HFFc6 (cell line): ENCODE data around the gene SMIM7. TPM values are rescaled to one million over a fixed set of nuclear protein-coding genes. Genes with fewer than 3 reads are reported as not detected.

ENCODE experiments used
- DNase-seq: peaks from one replicate; pipeline ENCODE4 v3.0.0-alpha.2; 2018
- H3K27ac Mint-ChIP-seq: 2 replicates; pipeline ENCODE4 v1.8.0; 2020; ENCODE audit warnings: mild to moderate bottlenecking, mixed read lengths
- H3K27me3 Mint-ChIP-seq: 2 replicates; pipeline ENCODE4 v1.8.0; 2021; ENCODE audit warnings: mild to moderate bottlenecking, moderate library complexity, mixed read lengths; ENCODE audit not compliant: insufficient read depth
- H3K36me3 Mint-ChIP-seq: 2 replicates; pipeline ENCODE4 v1.8.0; 2021; ENCODE audit warnings: low read depth, mixed read lengths
- H3K4me1 Mint-ChIP-seq: 2 replicates; pipeline ENCODE4 v1.8.0; 2020; ENCODE audit warnings: low read depth, mixed read lengths
- H3K4me3 Mint-ChIP-seq: 2 replicates; pipeline ENCODE4 v1.8.0; 2020; ENCODE audit warnings: mild to moderate bottlenecking, moderate library complexity, mixed read lengths
- H3K9me3 Mint-ChIP-seq: 2 replicates; pipeline ENCODE4 v1.8.0; 2020; ENCODE audit warnings: mild to moderate bottlenecking, mixed read lengths
- CTCF ChIP-seq: fragments of 200-600 bp; sonication (generic); IDR thresholded peaks from 2 replicates; pipeline ENCODE4 v1.5.0; 2021; ENCODE audit warnings: antibody characterized with exemption, mild to moderate bottlenecking
- total RNA-seq, 6 experiments: library from RNA; stranded (reverse); fragmentation: NEBNext Ultra II Directional; extraction: Animal tissue kit (Norgen Biotek cat#: 25700); gene quantifications; 2 replicates in 1 of 6; 3 replicates in 5 of 6; pipeline ENCODE4 v1.2.3, GENCODE V29; 2021

The SMIM7 gene
- total RNA-seq, 6 experiments from 2014 or later = 66.2 to 74.6 (median 71.9) TPM

DNA sequence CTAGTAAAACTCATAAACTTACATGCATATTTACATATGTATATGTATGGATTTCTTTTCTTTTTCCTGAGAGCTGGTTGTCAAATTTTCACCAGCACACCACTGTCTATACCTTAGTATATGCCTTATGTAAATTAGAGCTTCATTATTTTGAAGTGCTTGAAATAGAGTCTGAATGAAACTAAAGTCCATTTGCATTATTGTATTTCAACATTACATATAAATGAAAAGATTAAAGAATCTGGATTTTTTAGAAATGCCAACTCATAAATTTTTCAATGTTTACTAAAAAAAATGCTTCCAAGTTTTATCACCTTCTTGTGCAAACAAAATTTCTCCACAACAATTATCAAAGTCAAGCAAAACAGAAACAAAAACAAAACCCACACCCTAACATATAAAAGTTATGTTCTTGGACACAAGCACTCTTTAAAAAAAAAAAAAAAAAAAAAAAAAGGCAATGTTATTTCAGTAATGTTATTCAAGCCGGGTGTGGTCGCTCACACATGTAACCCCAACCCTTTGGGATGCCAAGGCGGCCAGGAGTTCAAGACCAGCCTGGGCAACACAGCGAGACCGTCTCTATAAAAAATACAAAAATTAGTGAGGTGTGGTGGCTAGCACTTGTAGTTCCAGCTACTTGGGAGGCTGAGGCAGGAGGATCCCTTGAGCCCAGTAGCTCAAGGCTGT lies 50.3 kb downstream of the SMIM7 start:
- no peak overlapping the region for H3K27ac Mint-ChIP-seq
- no peak for TF ChIP-seq CTCF
- H3K27me3 Mint-ChIP-seq = no peaks in the 10 kb centered on the region; the same call in 1 of the 2 replicates
- H3K4me3 Mint-ChIP-seq = no peak overlapping the region
- no peaks in the 10 kb centered on the region for H3K36me3 Mint-ChIP-seq
- no peak for DNase-seq
- peaks cover 59% of the 10 kb centered on the region for H3K4me1 Mint-ChIP-seq
- H3K9me3 Mint-ChIP-seq = no peaks in the 10 kb centered on the region

DNA sequence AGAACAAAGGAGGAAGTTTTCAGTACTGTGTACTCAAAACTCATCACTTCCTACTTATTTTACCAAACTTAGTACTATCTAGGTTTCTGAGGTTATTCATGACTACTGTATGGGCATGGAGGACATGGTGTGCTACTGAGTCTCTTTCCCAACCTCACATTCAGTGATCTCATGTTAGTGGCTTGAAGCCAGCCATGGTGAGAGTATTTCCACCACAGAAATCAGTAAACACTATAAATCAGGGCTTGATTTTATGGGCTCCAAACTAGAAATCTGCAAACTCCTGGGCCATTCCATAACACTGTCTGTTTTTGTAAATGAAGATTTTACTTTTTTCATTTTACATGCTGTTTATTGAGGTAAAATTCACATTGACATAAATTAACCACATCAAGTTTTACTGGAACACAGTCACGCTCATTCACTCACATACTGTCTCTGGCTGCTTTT lies 51.6 kb downstream of the SMIM7 start:
- H3K27ac Mint-ChIP-seq = peak overlapping the region; percentile 73
- H3K4me3 Mint-ChIP-seq = no peak overlapping the region

GRCh38 chr19:16607819-16608218 lies 52.1 kb downstream of the SMIM7 start:
- TF ChIP-seq CTCF = no peak
- Mint-ChIP-seq H3K9me3 (no peaks in the 10 kb centered on the region), H3K36me3 (no peaks in the 10 kb centered on the region), H3K4me3 (no peak overlapping the region; the same call in 1 of the 2 replicates), H3K27ac (peak overlapping the region; percentile 73), H3K4me1 (peaks cover 53% of the 10 kb centered on the region), H3K27me3 (no peaks in the 10 kb centered on the region; the same call in 1 of the 2 replicates)
- DNase-seq = no peak

More for the DNA sequence above, 51.6 kb downstream of the SMIM7 start:
- DNase-seq = peak; percentile 85
- Mint-ChIP-seq H3K4me1 (peaks cover 54% of the 10 kb centered on the region), H3K9me3 (no peaks in the 10 kb centered on the region), H3K36me3 (no peaks in the 10 kb centered on the region), H3K27me3 (no peaks in the 10 kb centered on the region; the same call in 1 of the 2 replicates)
- TF ChIP-seq CTCF = no peak

DNA sequence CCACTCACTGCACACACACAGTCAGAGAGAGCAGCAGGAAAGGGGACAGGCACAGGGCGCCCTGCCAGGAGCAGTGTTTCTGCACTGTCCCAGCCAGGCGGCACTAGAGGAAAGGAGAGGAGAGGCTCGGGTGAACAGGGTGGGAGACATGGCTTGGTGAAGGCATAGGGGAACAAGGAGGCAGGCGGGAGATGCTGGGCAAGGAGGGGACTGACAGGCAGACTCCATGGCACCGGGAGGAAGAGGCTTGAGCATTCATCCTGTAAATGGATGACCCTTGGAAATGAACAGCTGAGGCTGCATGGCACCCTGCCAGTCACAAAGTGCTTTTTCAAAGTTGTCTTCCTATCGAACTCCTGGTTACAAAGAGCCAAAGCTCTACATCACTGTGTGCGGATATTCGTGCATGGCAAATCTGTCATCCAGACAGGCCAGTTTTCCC lies 54.4 kb downstream of the SMIM7 start:
- Mint-ChIP-seq H3K27ac (no peak overlapping the region; the same call in 1 of the 2 replicates), H3K4me3 (no peak overlapping the region), H3K36me3 (no peaks in the 10 kb centered on the region), H3K9me3 (no peaks in the 10 kb centered on the region), H3K27me3 (no peaks in the 10 kb centered on the region), H3K4me1 (peaks cover 30% of the 10 kb centered on the region)
- no peak for DNase-seq
- no peak for TF ChIP-seq CTCF

- Mint-ChIP-seq H3K27ac (no peak overlapping the region), H3K4me1 (peaks cover 29% of the 10 kb centered on the region), H3K36me3 (no peaks in the 10 kb centered on the region), H3K4me3 (no peak overlapping the region), H3K27me3 (no peaks in the 10 kb centered on the region), H3K9me3 (no peaks in the 10 kb centered on the region)
- no peak for DNase-seq
- no peak for TF ChIP-seq CTCF
Measured at GRCh38 chr19:16605115-16605514, 54.8 kb downstream of the SMIM7 start.
